GM18508 (cell line): ENCODE data around the gene EFHD2.
"Not testable (repeated sequence)": the region's sequence is repeated elsewhere in the genome, so short reads cannot be mapped to it uniquely, and the experiment has no call there.

Experiments
- ATAC-seq: cut with Tn5 transposase; IDR thresholded peaks from one replicate; pipeline ENCODE4 v1.9.1; 2021; ENCODE audit warnings: moderate number of reproducible peaks; ENCODE audit not compliant: insufficient read depth, unreplicated experiment

EFHD2 gene

GRCh38 chr1:15428815-15429435, 19.2 kb downstream of the EFHD2 start:
- ATAC-seq: no peak

GRCh38 chr1:15429701-15430149, 20.0 kb downstream of the EFHD2 start:
- ATAC-seq: no peak

- ATAC-seq: no peak
These were observed 21.3 kb downstream of the EFHD2 start for GRCh38 chr1:15430787-15431570.

- ATAC-seq: no peak
These were observed 21.9 kb downstream of the EFHD2 start for GRCh38 chr1:15431571-15431948.

- ATAC-seq: no peak
These were observed 22.6 kb downstream of the EFHD2 start for GRCh38 chr1:15432324-15432723.

GRCh38 chr1:15433471-15433870, 23.8 kb downstream of the EFHD2 start:
- no peak for ATAC-seq

GRCh38 chr1:15434739-15435138, 25.1 kb downstream of the EFHD2 start:
- not testable (repeated sequence) for ATAC-seq

GRCh38 chr1:15435239-15436077, 25.8 kb downstream of the EFHD2 start:
- no peak for ATAC-seq

- no peak for ATAC-seq
These were observed 27.3 kb downstream of the EFHD2 start for GRCh38 chr1:15436881-15437442.

- ATAC-seq: no peak
These were observed 29.6 kb downstream of the EFHD2 start for GRCh38 chr1:15439325-15439724.

GRCh38 chr1:15440357-15440756, 30.7 kb downstream of the EFHD2 start:
- no peak for ATAC-seq

- no peak for ATAC-seq
These were observed 31.6 kb downstream of the EFHD2 start for GRCh38 chr1:15441247-15441646.

GRCh38 chr1:15442119-15442518, 32.4 kb downstream of the EFHD2 start:
- ATAC-seq: no peak

GRCh38 chr1:15442759-15443158, 33.1 kb downstream of the EFHD2 start:
- no peak for ATAC-seq

- ATAC-seq: no peak
These were observed 33.6 kb downstream of the EFHD2 start for GRCh38 chr1:15443281-15443680.

GRCh38 chr1:15444468-15445389, 35.0 kb downstream of the EFHD2 start:
- no peak for ATAC-seq

- no peak for ATAC-seq
These were observed 35.9 kb downstream of the EFHD2 start for GRCh38 chr1:15445390-15446122.

GRCh38 chr1:15446212-15446611, 36.5 kb downstream of the EFHD2 start:
- ATAC-seq: no peak

GRCh38 chr1:15448877-15449462, 39.3 kb downstream of the EFHD2 start:
- ATAC-seq: no peak
